GM21717 (cell line): ENCODE measurements around the gene SIPA1L3.

ENCODE experiments used
- ATAC-seq: cut with Tn5 transposase; IDR thresholded peaks from one replicate; pipeline ENCODE4 v1.9.1; 2021; ENCODE audit warnings: mild to moderate bottlenecking, moderate library complexity; ENCODE audit not compliant: unreplicated experiment

Gene SIPA1L3

DNA sequence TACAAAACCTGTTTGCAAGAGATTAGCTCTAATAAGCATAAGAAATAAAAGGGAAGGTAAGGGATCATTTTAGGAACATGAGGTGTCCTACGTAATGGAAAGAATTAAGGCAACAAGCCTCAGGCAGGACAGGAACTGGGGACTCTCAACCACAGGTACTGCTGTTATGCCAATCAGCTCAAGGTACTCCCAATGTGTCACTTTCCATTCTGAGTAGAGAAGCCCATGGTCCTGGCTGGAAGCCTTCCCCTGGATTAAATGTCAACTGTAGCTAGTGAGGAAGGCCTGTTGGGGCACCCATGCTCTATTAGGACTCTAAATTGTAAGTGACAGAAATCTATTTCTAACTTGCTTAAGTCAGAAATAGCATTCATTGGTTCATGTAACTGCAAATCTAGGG is 182.4 kb downstream of the SIPA1L3 start:
- ATAC-seq: no peak

DNA sequence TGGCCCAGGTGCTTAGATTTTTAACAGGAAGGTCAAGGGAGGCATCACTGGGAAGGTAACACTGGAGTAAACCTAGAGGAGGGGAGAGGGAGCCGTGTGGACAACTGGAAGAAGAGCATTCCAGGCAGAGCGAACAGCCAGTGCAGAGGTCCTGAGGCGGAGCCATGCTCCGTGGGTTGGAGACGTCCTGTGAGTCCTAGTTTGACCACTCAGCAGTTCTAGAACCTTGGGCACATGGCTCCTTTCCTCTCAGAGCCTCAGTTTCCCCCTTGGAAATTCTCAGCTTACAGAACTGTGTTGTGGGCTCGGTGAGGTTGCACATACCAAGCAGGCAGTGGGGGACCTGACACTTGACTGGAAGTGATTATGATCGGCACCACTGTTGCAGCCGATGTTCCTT is 186.1 kb downstream of the SIPA1L3 start:
- no peak for ATAC-seq

GRCh38 chr19:38093587-38093986 is 186.6 kb downstream of the SIPA1L3 start:
- ATAC-seq: no peak

- no peak for ATAC-seq
Observed at GRCh38 chr19:38095411-38096308, 188.7 kb downstream of the SIPA1L3 start.

- no peak for ATAC-seq
Observed at GRCh38 chr19:38099966-38100365, 193.0 kb downstream of the SIPA1L3 start.

DNA sequence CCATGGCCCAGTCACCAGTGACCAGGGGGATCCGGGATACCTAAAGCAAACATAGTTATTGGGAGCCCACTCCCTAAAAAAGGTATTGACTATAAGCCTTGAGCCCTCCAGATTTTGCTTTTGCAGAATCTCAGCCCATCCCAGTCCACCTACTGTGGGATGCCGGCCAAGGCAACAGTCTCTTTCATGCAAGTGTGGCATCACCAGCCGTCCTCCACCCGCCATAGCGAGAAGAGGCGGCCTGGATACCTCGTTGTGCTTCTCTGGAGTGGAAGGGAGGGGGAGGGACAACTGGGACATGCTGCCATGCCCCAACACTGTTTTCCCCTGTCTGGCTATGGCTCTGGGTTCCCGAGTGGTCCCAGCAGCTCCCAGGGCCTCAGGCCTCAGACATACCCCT is 193.6 kb downstream of the SIPA1L3 start:
- no peak for ATAC-seq

- no peak for ATAC-seq
Observed at GRCh38 chr19:38101723-38102122, 194.7 kb downstream of the SIPA1L3 start.

DNA sequence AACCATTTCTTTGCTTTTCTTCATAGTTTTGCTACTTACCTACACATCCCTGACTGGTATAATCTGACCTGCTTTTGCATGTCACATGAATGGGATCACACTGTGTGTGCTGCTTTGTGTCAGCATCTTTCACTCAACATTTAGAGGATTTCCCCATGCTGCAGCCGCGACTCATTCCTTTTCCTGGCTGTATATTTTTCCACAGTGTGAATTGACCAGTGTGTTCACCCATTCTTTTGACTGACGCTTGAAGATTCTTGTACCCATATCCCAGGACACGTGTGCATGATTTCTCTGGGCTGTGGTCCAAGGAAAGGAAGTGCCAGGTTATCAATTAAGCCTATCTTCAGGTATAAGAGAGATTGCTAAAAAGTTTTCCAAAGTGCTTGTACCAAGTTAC is 198.6 kb downstream of the SIPA1L3 start:
- no peak for ATAC-seq

DNA sequence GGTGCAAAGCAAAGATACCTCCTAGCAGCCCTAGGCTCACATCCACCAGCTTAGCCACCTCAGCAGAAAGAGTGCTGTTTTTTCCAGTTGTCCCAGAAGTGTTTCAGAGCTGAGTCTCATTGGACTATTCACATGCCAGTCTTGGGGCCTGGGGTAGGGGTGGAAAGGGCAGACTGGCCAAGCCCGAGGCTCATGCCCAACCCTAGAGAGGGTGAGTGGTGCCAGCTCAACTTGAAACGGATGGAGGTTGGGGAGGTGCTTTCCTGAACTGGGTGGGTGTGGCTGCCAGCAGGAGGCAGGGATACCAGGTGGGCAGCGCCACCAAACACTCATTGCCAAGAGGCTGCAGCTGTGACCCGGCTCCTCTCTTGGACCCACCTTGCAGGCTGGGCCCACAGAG is 200.1 kb downstream of the SIPA1L3 start:
- ATAC-seq: no peak

GRCh38 chr19:38111898-38112297 is 204.9 kb downstream of the SIPA1L3 start:
- ATAC-seq: no peak

- ATAC-seq: no peak
Observed at GRCh38 chr19:38114651-38115050, 207.6 kb downstream of the SIPA1L3 start.

DNA sequence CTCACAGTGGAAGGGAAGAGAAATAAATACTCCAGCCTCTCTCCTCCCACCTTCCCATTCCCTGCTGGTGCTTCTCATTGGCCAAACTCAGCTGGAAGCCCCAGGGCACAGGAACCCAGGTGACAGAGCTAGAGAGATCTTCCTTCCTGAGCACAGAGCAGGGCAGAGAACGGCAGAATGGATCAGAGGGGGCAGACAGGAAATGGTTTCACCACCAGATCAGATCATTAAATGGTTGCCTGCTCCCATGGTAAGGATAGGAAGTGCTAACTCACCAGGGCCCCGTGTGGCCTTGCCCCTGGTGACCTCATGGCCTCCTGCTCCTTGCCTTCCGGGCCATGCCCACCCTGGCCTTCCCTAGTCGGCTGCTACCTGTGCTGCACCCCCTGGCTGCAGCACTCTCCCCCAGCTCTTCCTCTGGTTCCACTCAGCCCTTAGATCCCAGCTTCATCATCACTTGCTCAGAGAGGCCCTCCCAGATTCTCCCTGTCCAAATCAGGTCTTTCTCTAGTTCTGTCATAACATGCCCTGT is 208.3 kb downstream of the SIPA1L3 start:
- ATAC-seq: no peak

GRCh38 chr19:38118176-38118575 is 211.2 kb downstream of the SIPA1L3 start:
- no peak for ATAC-seq

GRCh38 chr19:38120471-38121025 is 213.5 kb downstream of the SIPA1L3 start:
- no peak for ATAC-seq

- ATAC-seq: no peak
Observed at GRCh38 chr19:38122402-38123093, 215.5 kb downstream of the SIPA1L3 start.

- no peak for ATAC-seq
Observed at GRCh38 chr19:38125238-38125637, 218.2 kb downstream of the SIPA1L3 start.

DNA sequence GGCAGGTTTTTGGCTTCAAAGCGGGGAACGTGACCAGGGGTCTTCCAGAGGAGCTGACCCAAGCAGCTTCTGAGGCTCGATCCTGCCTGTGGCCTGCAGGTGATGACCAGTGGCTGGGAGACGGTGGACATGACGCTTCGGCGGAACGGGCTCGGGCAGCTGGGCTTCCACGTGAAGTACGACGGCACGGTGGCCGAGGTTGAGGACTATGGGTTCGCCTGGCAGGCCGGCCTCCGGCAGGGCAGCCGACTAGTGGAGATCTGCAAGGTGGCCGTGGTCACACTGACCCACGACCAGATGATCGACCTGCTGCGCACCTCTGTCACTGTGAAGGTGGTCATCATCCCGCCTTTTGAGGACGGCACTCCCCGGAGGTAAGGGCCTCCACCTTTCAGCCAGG is 223.4 kb downstream of the SIPA1L3 start:
- no peak for ATAC-seq

- ATAC-seq: no peak
Observed at GRCh38 chr19:38132781-38133180, 225.8 kb downstream of the SIPA1L3 start.

GRCh38 chr19:38133319-38133718 is 226.3 kb downstream of the SIPA1L3 start:
- no peak for ATAC-seq

- no peak for ATAC-seq
Observed at GRCh38 chr19:38134540-38135149, 227.6 kb downstream of the SIPA1L3 start.
